ENCODE results near the gene ZNF408.

DNA sequence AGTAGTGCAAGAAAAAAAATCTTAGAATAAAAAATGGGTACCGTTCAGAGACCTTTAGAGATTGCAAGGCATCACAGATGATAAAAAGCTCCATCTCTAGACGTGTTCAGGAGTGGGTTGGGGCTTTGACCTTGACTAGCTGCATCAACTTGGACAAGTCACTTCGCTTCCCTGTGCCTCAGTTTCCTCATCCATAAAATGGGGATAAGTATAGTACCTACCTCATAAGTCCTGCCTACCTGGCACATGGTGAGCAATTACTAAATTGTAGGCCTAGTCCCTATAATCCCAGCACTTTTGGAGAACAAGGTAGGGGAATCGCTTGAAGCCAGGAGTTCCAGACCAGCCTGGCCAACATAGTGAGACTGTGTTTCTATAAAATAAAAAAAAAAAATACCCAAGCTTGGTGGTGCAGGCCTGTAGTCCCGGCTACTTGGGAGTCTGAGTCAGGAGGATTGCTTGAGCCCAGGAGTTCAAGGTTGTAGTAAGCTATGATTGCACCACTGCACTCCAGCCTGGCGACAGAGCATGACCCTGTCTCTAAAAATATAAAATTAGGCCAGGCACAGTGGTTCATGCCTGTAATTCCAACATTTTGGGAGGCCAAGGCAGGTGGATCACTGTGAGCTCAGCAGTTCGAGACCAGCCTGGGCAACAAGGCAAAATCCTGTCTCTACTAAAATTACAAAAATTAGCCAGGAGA is 12.2 kb downstream of the ZNF408 start:
- TF ChIP-seq POLR2A (IDR thresholded peaks at IDR 0.05), result no peak
- TF ChIP-seq, protein P1, sequence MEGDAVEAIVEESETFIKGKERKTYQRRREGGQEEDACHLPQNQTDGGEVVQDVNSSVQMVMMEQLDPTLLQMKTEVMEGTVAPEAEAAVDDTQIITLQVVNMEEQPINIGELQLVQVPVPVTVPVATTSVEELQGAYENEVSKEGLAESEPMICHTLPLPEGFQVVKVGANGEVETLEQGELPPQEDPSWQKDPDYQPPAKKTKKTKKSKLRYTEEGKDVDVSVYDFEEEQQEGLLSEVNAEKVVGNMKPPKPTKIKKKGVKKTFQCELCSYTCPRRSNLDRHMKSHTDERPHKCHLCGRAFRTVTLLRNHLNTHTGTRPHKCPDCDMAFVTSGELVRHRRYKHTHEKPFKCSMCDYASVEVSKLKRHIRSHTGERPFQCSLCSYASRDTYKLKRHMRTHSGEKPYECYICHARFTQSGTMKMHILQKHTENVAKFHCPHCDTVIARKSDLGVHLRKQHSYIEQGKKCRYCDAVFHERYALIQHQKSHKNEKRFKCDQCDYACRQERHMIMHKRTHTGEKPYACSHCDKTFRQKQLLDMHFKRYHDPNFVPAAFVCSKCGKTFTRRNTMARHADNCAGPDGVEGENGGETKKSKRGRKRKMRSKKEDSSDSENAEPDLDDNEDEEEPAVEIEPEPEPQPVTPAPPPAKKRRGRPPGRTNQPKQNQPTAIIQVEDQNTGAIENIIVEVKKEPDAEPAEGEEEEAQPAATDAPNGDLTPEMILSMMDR (IDR thresholded peaks at IDR 0.05 in 8 of 11, conservative IDR thresholded peaks at IDR 0.05 in 3 of 11), result no peak

Data from spleen (tissue), 7 donors.